ENCODE data around the gene CALU. TPM values are rescaled to one million over a fixed set of nuclear protein-coding genes. Genes with fewer than 3 reads are reported as not detected.

The CALU gene
- total RNA-seq, 1 experiment from 2014 or later = 707 TPM

DNA sequence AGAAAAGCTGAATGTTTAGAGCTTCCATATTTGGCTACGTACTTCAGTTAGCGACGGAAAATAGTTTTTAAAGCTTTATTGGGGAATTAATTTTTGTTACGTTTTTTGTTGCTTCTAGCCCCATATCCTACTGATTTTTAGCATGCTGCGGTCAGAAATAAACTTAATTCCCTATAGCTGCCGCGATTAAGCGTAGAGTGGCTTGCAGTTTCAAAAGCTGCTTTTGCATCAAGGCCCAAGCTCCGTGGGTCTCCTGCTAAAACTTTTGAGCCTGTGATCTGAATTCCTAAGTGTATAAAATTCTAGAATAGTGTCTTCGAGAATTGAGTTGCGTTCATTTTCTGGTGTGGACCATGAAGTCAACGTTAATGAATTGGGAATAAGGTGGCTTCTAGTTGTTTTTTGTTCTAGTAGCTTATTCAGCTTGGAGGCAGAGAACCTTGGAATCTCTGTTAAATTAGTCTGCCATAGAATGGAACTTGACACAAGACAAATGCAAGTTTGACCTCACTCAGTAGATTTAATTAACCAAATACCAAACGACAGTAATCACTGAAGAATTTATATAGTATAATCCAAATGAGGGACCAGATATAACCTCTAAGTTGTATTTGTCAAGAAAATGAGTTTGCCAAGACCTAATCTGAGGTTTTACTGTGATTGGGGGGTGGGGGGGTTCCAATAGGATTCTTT is 977 bp downstream of the CALU start:
- in situ Hi-C loops (cut with HindIII; ENCODE audit: low pct_unique_long_range_greater_than_20kb, low sequenced_read_pairs) = no loop called here
- no peak for DNase-seq (ENCODE audit: low read depth, low spot score)

DNA sequence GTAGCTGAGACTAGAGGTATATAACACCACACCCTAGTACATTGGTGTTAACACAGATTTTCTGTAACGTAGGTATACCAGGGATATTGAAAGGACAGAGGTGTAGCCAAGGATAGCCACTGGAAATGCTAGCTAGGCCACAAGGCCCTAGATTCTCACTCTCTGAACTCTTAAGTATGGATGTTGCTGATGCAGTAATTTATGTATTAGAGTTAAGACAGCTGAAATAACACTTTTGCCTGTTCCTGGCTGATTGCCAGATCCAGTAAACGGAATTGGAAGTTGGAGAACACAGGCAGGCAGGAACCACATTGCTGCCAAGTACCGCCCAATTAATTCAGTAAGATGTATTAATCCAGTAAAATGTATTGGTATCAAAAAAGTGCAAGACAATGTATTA is 1.8 kb downstream of the CALU start:
- in situ Hi-C loops (cut with HindIII; ENCODE audit: low pct_unique_long_range_greater_than_20kb, low sequenced_read_pairs) = no loop called here
- peak; percentile 38 for DNase-seq (ENCODE audit: low read depth, low spot score)

DNA sequence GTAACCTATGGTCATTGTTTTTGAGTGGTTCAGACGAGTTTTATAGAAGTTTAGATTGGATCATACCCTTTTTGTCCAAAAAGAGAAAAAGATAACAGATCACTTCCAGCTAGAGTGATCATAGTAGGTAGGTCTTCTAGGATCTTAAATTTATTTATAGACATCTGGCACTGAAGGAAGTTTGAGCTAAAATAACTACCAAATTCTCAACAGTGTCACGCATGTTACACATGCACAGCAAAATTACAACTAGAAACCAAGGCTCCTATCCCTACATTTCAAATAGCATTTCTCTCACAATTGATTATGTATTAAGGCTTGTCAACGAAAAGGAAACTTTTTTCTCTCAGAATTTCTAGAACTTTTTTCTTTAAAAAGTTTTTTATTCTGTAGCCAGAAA is 2.3 kb downstream of the CALU start:
- no peak for DNase-seq (ENCODE audit: low read depth, low spot score)
- in situ Hi-C loops (cut with HindIII; ENCODE audit: low pct_unique_long_range_greater_than_20kb, low sequenced_read_pairs) = no loop called here

DNA sequence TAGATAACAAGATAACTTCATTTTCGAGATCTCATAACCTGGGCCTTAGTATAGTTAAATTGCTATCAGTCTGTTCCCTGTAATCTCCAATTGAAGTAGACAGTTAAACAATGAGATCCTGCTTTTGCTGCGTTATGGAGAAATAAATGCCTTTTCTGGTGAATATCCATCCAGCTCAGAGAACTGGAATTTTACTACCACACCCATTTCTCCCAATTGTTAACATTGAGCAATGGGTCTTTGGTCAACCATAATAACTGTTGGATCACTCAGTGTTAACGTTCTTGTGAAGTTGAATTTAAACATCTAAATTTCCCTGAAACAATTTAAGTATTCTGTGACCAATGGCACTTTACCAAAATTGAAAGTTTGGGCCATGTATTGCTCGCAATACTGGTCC is 3.0 kb downstream of the CALU start:
- DNase-seq (ENCODE audit: low read depth, low spot score) = no peak
- in situ Hi-C loops (cut with HindIII; ENCODE audit: low pct_unique_long_range_greater_than_20kb, low sequenced_read_pairs) = no loop called here

DNA sequence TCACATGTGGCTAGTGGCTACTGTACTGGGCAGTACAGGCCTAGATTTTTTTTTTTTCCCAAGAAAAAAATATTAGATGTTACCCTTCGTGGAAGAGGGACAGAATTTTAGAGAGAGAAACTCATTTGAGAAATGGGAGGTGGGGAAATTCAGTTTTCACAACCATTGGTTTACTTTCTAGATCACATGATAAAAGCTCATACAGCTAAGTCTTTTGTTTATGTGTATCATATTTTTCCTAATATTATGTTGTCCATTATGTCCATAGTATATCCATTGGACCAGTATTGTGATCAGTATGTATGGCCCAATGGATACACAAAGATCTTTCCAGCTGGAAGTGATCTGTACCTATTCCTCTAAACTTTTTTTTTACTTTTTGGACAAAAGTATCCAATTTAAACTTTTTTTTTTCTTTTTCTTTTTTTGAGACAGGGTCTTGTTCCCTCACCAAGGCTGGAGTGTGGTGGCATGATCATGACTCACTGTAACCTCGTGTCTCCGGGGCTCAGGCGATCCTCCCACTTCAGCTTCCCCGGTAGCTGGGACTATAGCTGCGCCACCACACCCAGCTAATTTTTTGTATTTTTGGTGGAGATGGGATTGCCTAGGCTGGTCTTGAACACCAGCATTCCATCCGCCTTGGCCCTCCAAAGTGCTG is 4.1 kb downstream of the CALU start:
- DNase-seq (ENCODE audit: low read depth, low spot score) = peak; percentile 90
- in situ Hi-C loops (cut with HindIII; ENCODE audit: low pct_unique_long_range_greater_than_20kb, low sequenced_read_pairs) = no loop called here

DNA sequence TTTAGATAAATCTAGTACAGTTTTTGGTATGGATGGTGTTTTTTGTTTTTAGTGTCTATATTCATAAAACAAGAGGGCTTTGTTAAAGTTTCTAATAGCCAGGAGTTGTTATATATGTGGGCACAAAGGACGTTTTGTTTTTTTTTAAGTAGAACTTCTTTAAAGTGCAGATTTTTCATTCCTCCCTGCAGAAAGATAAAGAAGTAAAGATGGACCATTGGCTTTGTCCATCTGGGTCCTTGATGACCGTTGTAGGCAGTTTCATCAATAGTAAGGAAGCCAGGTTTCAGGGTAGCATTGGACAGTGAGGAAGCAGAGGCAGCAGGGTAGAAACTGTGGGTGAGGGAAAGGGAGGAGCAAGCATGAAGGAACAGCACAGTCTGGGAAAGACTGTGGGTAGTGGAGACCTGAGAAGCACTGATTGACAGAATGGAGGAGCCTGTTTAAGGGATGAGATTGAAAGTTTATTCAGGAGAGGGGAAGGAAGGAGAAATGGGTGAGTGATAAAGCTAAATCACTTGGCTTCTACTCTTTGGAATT is 5.3 kb downstream of the CALU start:
- DNase-seq (ENCODE audit: low read depth, low spot score) = peak; percentile 65
- in situ Hi-C loops (cut with HindIII; ENCODE audit: low pct_unique_long_range_greater_than_20kb, low sequenced_read_pairs) = no loop called here

DNA sequence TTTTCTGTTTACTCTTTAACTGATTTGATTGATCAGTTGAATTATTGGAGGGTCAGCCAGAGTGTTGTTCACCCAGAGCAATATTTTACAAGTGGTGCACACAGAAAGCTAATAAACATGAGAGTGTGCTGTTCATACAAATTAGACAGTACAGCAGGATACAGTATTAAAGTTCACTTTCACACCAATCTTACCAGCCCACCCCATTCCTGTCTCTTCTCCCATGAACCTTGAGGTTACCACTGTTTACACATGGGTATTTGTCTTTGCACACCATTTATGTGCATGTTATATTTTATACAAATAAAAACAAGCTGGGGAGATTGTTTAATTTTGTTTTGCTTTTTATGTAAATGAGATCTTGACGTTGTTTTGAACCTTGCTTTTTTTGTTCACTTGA is 6.5 kb downstream of the CALU start:
- DNase-seq (ENCODE audit: low read depth, low spot score) = no peak
- in situ Hi-C loops (cut with HindIII; ENCODE audit: low pct_unique_long_range_greater_than_20kb, low sequenced_read_pairs) = no loop called here

DNA sequence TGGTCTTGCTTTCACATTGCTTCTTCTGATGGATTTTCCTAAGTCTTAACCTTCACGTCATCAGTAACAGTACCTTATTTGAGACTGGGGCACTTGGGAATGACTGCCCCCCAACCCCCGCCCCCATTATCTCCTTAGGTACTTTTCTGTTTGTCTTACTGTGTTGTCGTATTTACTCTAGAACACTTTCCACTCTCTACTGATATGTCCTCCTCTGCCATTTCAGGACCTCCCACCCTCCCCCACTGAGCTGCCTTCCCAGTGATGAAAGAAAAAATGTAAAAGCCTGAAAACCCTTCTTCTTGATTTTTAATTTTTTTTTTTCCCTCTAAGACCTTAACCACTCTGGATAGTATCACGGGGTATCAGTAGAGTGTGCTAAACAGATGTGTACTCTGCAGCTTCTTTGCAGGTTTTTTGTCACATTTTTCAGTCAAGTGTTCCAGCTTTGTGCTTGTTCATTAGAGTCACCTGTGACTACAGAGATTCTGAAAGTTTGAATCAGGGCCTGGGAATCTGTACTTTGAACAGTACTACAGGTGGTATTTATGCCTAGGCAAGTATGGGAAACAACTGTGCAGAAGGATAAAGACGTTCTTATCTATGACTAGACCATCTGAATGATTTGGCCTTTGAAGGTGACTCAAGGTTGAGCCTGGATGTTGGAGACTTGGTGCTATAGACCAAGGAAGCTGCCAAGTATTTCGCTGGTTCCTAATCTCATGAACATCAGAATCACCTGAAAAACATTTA is 8.3 kb downstream of the CALU start:
- in situ Hi-C loops (cut with HindIII; ENCODE audit: low pct_unique_long_range_greater_than_20kb, low sequenced_read_pairs) = no loop called here

DNA sequence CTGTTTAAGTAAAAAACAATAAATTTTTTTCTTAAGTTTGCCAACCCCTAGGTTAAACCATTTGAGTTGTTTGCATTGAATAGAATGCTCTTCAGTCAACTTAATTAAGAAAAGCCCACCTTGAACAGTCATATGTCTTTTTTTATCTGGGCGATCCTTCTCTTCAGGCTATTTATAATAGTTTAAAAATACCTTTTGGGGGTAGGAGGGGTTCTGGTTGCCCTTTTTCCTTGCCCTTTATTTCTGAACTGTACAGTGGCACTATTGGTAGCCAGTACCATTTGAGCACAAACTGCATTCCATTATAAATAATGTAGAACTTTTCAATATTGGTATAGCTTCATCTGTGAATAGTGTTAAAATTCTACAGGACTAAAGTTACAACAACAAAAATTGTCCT is 13.1 kb downstream of the CALU start:
- DNase-seq (ENCODE audit: low read depth, low spot score) = no peak
- in situ Hi-C loops (cut with HindIII; ENCODE audit: low pct_unique_long_range_greater_than_20kb, low sequenced_read_pairs) = no loop called here

More for the DNA sequence above, 8.3 kb downstream of the CALU start:
- DNase-seq (ENCODE audit: low read depth, low spot score) = no peak

DNA sequence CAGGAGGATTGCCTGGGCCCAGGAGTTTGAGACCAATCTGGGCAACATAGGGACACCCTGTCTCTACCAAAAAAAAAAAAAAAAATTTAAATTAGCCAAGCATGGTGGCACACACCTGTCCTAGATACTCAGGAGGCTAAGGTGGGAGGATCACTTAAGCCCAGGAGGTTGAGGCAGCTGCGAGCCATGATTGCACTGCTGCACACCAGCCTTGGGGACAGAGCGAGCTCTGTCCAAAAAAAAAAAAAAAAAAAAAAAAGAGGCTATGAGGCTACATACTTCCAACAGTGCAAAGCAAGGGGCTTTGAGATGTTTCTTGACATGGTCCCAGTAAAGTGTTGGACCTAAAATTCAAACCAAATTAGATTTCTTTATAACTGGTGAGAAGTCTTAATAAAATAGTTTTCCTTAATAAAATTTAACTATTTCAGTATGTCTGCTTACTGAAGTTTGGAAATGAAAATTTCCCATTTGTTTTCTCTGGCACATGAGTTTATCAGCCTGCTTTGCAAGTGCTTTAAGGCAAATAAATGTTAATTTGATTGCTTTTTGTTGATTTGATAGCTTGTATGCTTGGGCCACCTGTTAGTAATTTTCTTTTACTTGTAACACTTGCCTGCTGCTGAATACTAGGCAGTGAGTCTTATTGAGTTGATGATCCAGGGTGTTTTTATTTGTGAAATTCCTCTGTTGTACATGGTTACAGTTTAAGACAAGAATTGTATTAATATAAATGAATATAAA is 16.1 kb downstream of the CALU start:
- DNase-seq (ENCODE audit: low read depth, low spot score) = no peak
- in situ Hi-C loops (cut with HindIII; ENCODE audit: low pct_unique_long_range_greater_than_20kb, low sequenced_read_pairs) = no loop called here

DNA sequence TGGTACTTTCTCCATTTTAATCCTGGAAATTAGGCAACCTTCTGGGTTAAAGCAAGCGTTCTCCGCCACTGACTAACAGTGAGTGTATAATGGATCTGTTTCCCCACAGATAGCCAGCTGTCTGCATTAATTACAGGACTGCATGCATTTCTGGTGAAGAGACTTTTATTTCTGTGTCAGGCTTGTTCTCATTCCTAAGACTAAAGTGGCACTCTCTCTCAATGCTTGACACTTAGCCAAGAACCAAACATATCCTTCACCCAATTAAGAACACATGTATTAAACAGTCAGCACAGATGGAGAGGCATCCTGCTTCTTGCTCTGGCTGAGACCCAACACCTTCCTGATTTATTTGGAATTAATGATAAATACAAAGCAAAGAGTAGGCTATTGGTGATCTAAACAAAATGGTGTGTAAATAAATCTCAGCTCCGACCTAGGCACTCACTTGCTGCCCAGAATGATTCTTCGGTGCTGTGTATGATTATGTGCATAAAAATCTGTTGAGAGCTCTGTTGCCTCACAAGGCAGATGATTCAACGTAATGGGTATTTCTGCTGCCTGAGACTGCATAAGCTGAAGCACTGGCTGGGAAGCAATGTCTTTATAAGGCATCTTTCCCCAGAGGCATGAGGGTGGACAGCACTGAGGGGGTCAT is 16.8 kb downstream of the CALU start:
- in situ Hi-C loops (cut with HindIII; ENCODE audit: low pct_unique_long_range_greater_than_20kb, low sequenced_read_pairs) = no loop called here
- no peak for DNase-seq (ENCODE audit: low read depth, low spot score)

DNA sequence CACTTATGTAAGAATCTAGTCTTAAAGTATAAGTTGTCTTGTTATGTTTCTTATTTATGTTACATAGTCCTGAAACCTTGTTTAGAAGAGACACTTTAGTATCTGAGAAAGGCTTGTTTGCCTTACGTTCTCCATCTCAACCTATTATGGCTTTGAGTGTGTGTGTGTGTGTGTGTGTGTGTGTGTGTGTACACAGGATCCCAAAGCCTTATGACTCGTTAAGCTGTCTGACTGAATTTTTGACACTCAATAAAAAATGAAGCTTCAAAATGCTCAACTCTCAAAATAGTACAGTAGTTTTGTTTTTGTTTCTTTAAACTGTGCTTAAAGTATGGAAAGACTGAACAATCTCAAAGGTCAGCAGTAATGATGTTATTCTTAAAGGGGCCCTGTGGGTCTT is 18.0 kb downstream of the CALU start:
- in situ Hi-C loops (cut with HindIII; ENCODE audit: low pct_unique_long_range_greater_than_20kb, low sequenced_read_pairs) = no loop called here
- DNase-seq (ENCODE audit: low read depth, low spot score) = no peak

DNA sequence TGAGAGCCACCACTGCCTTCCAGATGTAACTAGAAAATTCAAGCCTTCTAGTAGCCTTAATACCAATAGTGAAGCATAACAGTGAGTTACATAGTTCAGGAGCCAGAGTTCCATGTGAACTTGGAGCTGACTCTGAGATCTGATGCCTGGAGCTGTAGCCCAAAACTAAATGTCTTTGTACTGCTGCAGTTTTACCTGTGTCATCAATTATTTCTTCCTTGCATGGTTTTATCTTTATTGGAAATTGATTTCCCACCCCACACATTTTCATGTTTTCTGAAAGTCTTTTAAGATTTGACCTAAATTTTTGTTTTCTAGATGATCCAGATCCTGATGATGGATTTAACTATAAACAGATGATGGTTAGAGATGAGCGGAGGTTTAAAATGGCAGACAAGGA is 19.4 kb downstream of the CALU start:
- in situ Hi-C loops (cut with HindIII; ENCODE audit: low pct_unique_long_range_greater_than_20kb, low sequenced_read_pairs) = no loop called here
- no peak for DNase-seq (ENCODE audit: low read depth, low spot score)

DNA sequence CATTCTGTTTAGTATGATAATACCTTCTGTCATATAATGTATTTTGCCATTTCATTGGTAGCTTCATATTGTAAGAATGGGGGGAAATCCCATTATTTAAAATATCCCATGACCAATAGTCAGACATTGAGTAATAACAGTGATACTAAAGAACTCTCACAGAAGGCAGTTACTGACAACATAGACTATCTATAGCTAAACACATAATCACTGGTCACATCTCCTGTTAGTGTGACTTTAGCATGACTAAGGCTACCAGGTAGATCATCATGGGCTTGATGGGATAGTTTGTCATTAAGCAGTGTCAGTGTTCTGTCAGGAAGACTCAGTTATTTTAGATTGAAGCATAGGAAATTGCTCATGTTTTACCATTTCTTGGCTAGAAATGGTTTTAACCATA is 20.1 kb downstream of the CALU start:
- in situ Hi-C loops (cut with HindIII; ENCODE audit: low pct_unique_long_range_greater_than_20kb, low sequenced_read_pairs) = no loop called here
- DNase-seq (ENCODE audit: low read depth, low spot score) = no peak

DNA sequence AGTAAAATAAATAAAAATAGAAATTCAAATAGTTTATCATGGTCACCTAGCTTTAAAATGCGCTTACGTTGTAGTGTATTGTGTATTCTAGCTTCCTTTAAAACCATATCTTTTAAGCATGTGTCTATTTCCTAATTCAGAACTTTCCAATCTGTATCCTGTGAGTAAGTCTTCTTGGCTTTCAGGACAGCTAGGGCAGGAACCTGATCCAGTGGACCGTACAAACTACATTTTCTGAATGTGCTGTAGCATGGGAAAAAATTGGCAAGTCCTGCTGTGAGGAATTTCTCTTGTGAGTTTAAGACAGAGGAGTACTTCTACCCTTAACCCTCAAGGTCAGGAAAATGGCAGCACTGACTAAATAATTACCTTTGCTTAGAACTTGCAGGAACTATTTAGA is 24.4 kb downstream of the CALU start:
- DNase-seq (ENCODE audit: low read depth, low spot score) = no peak
- in situ Hi-C loops (cut with HindIII; ENCODE audit: low pct_unique_long_range_greater_than_20kb, low sequenced_read_pairs) = no loop called here

DNA sequence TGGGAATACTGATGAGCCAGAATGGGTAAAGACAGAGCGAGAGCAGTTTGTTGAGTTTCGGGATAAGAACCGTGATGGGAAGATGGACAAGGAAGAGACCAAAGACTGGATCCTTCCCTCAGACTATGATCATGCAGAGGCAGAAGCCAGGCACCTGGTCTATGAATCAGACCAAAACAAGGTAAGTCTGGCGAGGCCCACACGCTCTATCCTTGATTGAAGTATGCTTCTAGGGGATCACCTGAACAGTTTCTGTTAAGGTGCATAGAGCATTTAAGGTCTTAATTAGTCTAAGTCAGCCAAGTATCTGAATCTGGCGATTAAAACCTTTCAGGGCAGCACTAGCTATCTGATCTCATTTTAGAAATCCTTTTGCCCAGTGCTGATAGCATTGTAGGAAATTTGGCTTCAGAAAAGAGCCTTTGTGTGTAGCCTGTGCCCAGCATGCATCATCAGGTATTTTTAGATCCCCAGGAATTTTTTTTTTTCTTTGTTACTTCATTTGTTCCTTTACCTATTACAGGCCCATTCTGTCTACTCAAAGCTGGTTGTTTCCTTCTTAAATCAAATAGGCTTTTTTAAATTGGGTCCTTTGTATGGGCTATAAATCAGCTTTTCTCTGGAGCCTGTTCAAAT is 28.4 kb downstream of the CALU start:
- in situ Hi-C loops (cut with HindIII; ENCODE audit: low pct_unique_long_range_greater_than_20kb, low sequenced_read_pairs) = no loop called here

DNA sequence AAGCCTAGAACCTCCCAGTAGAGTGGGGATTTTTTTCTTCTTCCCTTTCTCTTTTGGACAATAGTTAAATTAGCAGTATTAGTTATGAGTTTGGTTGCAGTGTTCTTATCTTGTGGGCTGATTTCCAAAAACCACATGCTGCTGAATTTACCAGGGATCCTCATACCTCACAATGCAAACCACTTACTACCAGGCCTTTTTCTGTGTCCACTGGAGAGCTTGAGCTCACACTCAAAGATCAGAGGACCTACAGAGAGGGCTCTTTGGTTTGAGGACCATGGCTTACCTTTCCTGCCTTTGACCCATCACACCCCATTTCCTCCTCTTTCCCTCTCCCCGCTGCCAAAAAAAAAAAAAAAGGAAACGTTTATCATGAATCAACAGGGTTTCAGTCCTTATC is 31.1 kb downstream of the CALU start:
- no peak for DNase-seq (ENCODE audit: low read depth, low spot score)
- in situ Hi-C loops (cut with HindIII; ENCODE audit: low pct_unique_long_range_greater_than_20kb, low sequenced_read_pairs) = no loop called here

More for the DNA sequence above, 28.4 kb downstream of the CALU start:
- no peak for DNase-seq (ENCODE audit: low read depth, low spot score)
